ENCODE results near the gene PARVA. TPM values are rescaled to one million over a fixed set of nuclear protein-coding genes. Genes with fewer than 3 reads are reported as not detected.

Gene PARVA
- total and polyA plus RNA-seq, 2 donors (not counting 1 experiment from before 2014, with no cell fraction given) = 27.7 to 195 TPM

GRCh38 chr11:12459865-12460444 is 82.6 kb downstream of the PARVA start:
- DNase-seq (ENCODE audit: low read depth in 2 of 2) = peak in 1 of 2 donors; percentile 39

GRCh38 chr11:12460466-12460865 is 83.1 kb downstream of the PARVA start:
- Histone ChIP-seq H3K4me3 (replicated peaks in 1 of 4; ENCODE audit: control extremely low read depth in 1 of 4, insufficient read depth in 1 of 4, low read depth in 3 of 4, low read length in 4 of 4) (no peak overlapping the region), H3K9me3 (ENCODE audit: control insufficient read depth, insufficient read depth, low read depth, low read length) (no peaks in the 10 kb centered on the region), H3K9ac (ENCODE audit: insufficient read depth, low read length) (no peak overlapping the region), H3K4me1 (ENCODE audit: control insufficient read depth, extremely low read depth, insufficient read depth, low read length) (peaks cover 24% of the 10 kb centered on the region), H3K27me3 (ENCODE audit: control insufficient read depth, insufficient read depth, low read length) (no peaks in the 10 kb centered on the region), H3K36me3 (ENCODE audit: control insufficient read depth, insufficient read depth, low read length) (no peaks in the 10 kb centered on the region), H2AFZ (ENCODE audit: low read length) (no peak overlapping the region), H4K20me1 (ENCODE audit: control insufficient read depth, extremely low read depth, insufficient read depth, low read length) (no peaks in the 10 kb centered on the region), H3K79me2 (ENCODE audit: control insufficient read depth, insufficient read depth, low read length) (peaks cover 22% of the 10 kb centered on the region), H3K27ac (ENCODE audit: insufficient read depth, low read length) (no peak overlapping the region), H3K4me2 (ENCODE audit: extremely low read depth, insufficient read depth, low read length) (no peak overlapping the region)
- TF ChIP-seq EZH2 (IDR thresholded peaks at IDR 0.05; ENCODE audit: low read length, missing control alignments) = no peak
- no peak for TF ChIP-seq CTCF (conservative IDR thresholded peaks at IDR 0.05 in 1 of 2, IDR thresholded peaks at IDR 0.05 in 1 of 2; ENCODE audit: low read depth in 1 of 2, low read length in 2 of 2)
- DNase-seq (ENCODE audit: low read depth in 2 of 2) = peak in 1 of 2 donors; percentile 66

More at GRCh38 chr11:12459865-12460444, 82.6 kb downstream of the PARVA start:
- no peaks in the 10 kb centered on the region for H4K20me1 ChIP-seq (ENCODE audit: control insufficient read depth, extremely low read depth, insufficient read depth, low read length)
- no peak overlapping the region for H3K9ac ChIP-seq (ENCODE audit: insufficient read depth, low read length)
- no peak overlapping the region for H3K4me2 ChIP-seq (ENCODE audit: extremely low read depth, insufficient read depth, low read length)
- no peak overlapping the region for H3K4me3 ChIP-seq (replicated peaks in 1 of 4; ENCODE audit: control extremely low read depth in 1 of 4, insufficient read depth in 1 of 4, low read depth in 3 of 4, low read length in 4 of 4)
- H3K79me2 ChIP-seq (ENCODE audit: control insufficient read depth, insufficient read depth, low read length) = peaks cover 22% of the 10 kb centered on the region
- peaks cover 30% of the 10 kb centered on the region for H3K4me1 ChIP-seq (ENCODE audit: control insufficient read depth, extremely low read depth, insufficient read depth, low read length)
- no peak overlapping the region for H2AFZ ChIP-seq (ENCODE audit: low read length)
- H3K27ac ChIP-seq (ENCODE audit: insufficient read depth, low read length) = no peak overlapping the region
- H3K36me3 ChIP-seq (ENCODE audit: control insufficient read depth, insufficient read depth, low read length) = no peaks in the 10 kb centered on the region
- no peaks in the 10 kb centered on the region for H3K9me3 ChIP-seq (ENCODE audit: control insufficient read depth, insufficient read depth, low read depth, low read length)
- no peaks in the 10 kb centered on the region for H3K27me3 ChIP-seq (ENCODE audit: control insufficient read depth, insufficient read depth, low read length)
- TF ChIP-seq EZH2 (IDR thresholded peaks at IDR 0.05; ENCODE audit: low read length, missing control alignments) (no peak), CTCF (conservative IDR thresholded peaks at IDR 0.05 in 1 of 2, IDR thresholded peaks at IDR 0.05 in 1 of 2; ENCODE audit: low read depth in 1 of 2, low read length in 2 of 2) (no peak)

GRCh38 chr11:12461516-12461915 is 84.1 kb downstream of the PARVA start:
- Histone ChIP-seq H3K9me3 (ENCODE audit: control insufficient read depth, insufficient read depth, low read depth, low read length) (no peaks in the 10 kb centered on the region), H3K4me3 (replicated peaks in 1 of 4; ENCODE audit: control extremely low read depth in 1 of 4, insufficient read depth in 1 of 4, low read depth in 3 of 4, low read length in 4 of 4) (no peak overlapping the region), H3K79me2 (ENCODE audit: control insufficient read depth, insufficient read depth, low read length) (peaks cover 20% of the 10 kb centered on the region), H4K20me1 (ENCODE audit: control insufficient read depth, extremely low read depth, insufficient read depth, low read length) (no peaks in the 10 kb centered on the region), H3K9ac (ENCODE audit: insufficient read depth, low read length) (no peak overlapping the region), H3K4me1 (ENCODE audit: control insufficient read depth, extremely low read depth, insufficient read depth, low read length) (peaks cover 15% of the 10 kb centered on the region), H3K4me2 (ENCODE audit: extremely low read depth, insufficient read depth, low read length) (no peak overlapping the region), H3K36me3 (ENCODE audit: control insufficient read depth, insufficient read depth, low read length) (no peaks in the 10 kb centered on the region), H3K27me3 (ENCODE audit: control insufficient read depth, insufficient read depth, low read length) (no peaks in the 10 kb centered on the region), H2AFZ (ENCODE audit: low read length) (no peak overlapping the region), H3K27ac (ENCODE audit: insufficient read depth, low read length) (no peak overlapping the region)
- TF ChIP-seq EZH2 (IDR thresholded peaks at IDR 0.05; ENCODE audit: low read length, missing control alignments) (no peak), CTCF (conservative IDR thresholded peaks at IDR 0.05 in 1 of 2, IDR thresholded peaks at IDR 0.05 in 1 of 2; ENCODE audit: low read depth in 1 of 2, low read length in 2 of 2) (no peak)
- peak in 1 of 2 donors; percentile 25 for DNase-seq (ENCODE audit: low read depth in 2 of 2)
